ENCODE results near the gene RUNDC1.

GRCh38 chr17:43020789-43021740 is 40.7 kb downstream of the RUNDC1 start:
- TF ChIP-seq POLR2A (IDR thresholded peaks at IDR 0.05) (peak in 1 of 2 donors; percentile 52), CTCF (IDR thresholded peaks at IDR 0.05) (no peak)
